Activated CD8-positive, alpha-beta memory T cell treated with anti-CD3 and anti-CD28 coated beads for 48 hours (primary cell): Measurements from ENCODE around the gene UNC5C.

Experiments
- DNase-seq, 3 experiments: peaks; one replicate each; pipeline ENCODE4 v3.0.0-alpha.2; 2020; ENCODE audit warnings: low read depth in 2 of 3, low spot score in 2 of 3

Gene UNC5C

GRCh38 chr4:95272797-95273196, 276.0 kb downstream of the UNC5C start:
- DNase-seq, result no peak

DNA sequence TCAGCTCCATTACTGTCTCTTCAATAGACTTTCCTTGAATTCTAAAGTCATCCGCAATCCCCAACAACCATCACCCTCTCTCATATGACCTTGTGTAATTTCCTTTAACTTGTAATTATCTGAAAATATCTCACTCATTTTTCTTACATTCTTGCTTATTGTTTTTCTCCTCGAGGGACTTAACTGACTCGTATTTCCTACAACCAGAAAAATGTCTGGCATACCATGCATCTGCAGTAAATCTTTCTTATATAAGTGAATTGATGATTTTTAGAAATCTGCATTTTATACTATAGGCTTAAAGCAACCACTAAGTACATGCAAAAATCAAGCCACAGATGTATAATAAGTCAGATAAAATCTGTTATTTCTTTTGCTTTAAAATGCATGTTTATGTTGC, 276.7 kb downstream of the UNC5C start:
- DNase-seq, result no peak

DNA sequence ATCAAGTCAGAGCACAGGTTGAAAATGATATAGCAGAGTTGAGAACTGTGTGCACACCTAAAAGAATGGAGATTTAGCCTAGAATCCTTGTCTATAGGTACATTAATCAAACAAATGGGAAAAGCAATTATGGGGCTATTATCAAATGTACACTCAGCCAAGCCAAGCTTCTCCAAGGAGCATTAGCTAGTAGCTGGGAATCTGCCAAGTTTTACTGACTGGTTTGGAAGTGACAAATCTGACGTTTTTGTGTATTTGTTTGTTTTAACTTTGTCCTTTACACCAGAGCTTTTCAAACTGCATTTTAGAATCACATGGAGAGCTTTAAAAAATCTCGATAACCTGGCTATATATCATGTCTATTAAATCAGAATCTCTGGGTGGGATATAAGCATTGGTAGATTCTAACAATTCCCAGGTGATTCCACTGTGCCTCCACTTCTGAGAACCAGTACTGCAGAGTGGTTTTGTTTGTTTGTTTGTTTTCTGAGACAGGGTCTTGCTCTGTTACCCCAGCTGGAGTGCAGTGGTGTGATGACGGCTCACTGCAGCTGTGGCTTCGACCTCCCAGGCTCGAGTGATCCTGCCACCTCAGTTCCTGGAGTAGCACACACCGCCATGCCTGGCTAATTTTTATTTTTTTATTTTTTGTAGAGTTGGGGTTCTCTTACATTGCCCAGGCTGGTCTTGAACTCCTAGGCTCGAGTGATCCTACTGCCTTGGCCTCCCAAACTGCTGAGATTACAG, 279.8 kb downstream of the UNC5C start:
- no peak for DNase-seq

GRCh38 chr4:95267081-95267480, 281.7 kb downstream of the UNC5C start:
- no peak for DNase-seq

GRCh38 chr4:95265814-95266740, 282.7 kb downstream of the UNC5C start:
- DNase-seq, result no peak

DNA sequence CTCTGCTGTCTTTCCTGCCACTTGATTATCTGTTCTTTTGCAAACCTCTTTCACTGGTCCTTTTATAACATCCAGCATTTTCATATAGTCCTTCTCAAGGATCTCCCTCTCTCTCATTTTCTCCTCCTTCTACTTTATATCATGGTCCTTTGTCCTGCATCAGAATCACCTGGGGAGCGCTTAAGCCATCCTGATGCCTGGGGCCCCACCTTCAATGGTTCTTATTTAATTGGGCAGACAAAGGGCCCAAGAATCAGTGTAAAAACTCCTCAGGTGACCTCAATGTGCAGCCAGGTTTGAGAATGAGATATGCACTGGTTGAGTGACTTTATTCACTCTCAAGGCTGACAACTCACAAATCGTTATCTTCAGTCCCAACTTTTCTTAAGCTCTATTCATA, 283.9 kb downstream of the UNC5C start:
- no peak for DNase-seq

- no peak for DNase-seq
Observed at GRCh38 chr4:95263960-95264359, 284.8 kb downstream of the UNC5C start.

- DNase-seq, result no peak
Observed at GRCh38 chr4:95263391-95263790, 285.4 kb downstream of the UNC5C start.

DNA sequence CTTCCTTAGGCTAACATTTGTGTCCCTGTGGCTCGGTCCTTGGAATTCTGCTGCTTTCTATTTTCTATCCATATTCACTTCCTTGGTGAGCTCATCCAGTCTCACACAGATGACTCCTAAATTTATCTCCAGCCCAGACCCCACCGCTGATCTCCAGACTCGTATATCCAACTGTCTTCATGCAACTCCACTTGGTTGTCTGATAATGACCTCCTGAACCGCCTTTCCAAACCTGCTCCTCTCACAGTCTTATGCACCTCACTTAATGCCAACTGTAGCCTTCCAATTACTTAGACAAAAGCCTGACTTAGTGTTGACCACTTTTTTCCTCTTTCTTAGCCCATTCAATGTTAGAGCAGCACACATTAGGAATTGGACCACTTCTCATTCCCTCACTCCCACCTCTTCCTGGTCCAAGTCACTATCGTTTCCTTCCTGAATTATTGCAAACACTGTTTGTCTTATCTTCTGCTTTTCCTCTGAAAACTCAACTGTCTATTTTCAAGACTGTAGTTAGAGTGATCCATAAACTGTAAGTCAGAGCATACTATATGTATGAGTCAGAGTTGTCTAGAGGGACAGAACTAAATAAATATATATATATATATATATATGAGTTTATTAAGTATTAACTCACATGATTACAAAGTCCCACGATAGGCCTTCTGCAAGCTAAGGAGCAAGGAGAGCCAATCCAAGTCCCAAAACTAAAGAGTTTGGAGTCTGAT, 292.5 kb downstream of the UNC5C start:
- no peak for DNase-seq

DNA sequence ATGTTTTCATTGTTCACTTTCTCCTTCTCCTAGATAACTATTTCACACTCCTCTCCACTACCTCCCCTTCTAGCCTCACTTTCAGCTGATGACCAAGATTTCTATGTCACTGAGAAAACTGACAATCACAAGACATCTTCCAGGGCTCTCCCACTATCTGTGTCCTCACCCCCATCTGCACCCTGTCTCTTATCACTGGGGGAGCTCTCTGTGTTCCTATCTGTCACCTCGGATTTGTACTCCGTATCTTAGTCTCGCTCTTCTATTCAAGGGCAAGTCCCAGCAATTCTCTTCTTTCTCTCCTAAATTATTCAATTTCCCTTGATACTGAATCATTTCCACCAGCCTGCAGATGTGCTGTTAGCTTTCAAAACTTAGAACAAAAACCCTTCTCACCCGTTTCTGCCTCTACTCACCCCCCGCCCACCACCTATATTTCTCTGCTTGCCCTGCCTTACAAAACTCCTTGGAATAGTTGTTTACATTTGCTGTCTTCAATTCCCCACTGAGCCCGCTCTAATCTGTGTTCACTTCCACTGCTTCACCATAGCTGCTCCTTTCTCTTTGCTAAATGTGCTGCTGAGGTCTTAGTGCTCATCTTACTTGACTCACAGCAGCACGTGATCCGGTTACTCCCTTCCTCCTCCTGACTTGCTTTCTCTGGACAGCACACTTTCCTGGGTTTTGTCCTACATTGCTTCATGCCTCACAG, 293.2 kb downstream of the UNC5C start:
- no peak for DNase-seq

DNA sequence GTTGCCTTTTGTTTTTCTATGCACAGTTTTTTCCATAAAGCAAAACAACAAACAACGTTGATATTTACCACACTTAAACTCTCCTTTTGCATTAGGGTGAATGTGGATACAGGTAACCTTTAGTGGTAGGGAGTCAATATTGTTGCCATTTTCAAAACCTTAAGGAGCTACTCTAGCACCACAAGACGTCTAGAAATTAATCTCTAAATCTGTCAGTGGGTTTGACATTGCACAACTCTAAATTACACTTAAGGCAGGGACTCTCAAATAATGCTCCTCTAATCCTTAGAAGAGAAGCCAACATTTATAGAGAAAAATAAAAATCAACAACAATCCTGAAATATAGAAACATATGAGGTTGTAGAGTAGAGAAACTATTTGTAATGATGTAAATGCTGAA, 297.2 kb downstream of the UNC5C start:
- DNase-seq, result no peak

DNA sequence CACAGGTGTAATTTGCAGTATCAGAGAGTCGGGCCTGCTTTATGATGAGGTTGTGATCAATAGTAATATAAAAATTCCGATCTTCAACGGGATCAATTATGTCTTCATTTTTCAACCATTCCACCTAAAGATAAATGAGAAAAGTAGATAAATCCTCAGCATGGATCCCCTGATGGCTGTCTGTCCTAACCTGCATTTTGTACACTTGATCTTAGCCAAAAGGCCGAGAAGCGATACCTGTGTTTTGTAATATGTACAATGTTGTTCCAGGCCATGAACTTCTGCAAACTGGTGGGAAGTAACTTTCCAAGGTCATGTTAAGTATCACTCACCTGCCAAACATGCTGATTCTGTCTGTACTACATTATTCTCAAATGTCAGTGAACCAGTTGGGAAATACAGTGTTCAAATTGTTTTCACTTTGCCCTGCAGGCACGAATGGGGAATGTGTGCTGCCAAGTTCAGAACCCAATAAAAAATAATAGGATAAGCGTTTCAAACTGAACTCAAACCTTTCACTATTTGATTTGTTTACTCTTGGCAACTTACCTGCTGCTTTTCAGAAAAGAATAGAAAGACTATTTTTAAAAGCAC, 298.1 kb downstream of the UNC5C start:
- DNase-seq, result no peak

DNA sequence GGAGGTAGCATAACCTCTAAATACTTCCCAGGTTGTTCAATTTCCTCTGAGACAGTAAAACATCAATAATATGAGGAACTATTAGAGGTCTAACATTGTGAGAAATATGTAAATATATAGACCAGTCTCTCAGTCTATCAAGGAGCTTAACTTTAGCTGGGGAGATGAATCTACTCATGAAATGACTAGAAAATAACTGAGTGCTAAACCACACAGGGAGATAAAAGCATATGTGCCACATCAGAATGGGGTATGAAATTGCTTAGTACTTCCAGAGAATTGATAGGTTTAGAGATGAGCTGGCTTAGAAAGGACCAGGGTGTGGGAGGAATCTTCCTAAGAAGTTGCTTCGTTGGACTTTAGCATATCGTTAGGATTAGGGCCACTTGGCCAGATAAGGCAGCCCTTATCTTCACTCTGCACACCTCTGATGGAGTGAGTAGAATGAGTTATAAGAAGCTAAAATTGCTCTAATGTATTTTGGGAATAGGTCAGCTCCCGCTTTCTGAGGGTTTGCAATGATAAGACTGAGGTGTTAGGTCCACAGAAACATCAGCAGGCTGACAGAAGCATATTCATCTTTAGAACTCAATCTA, 299.2 kb downstream of the UNC5C start:
- DNase-seq, result no peak

DNA sequence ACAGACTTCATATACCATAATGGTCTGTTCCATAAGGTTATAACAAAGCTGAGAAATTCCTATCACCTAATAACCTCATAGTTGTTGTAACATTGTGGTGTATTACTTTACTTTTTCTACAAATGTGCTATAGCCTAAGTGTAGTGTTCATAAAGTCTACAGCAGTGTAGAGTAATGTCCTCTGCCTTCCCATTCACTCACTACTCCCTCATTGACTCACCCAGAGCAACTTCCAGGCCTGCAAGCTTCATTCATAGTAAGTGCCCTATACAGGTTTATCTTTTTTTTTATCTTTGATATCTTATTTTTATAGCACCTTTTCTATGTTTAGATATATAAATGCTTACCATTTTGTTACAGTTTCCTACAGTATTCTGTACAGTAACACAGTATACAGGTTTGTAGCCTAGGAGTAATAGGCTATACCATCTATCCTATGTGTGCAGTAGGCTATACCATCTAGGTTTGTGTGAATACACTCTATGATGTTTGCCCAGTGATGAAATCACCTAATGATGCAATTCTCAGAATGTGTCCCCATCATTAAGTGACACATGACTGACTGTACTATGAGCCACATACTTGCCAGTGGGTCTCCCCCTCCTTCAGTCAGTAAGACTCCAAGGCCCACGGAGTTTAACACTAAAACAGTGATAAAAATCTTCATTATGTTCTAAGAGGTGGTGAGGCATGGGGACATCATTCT, 299.9 kb downstream of the UNC5C start:
- no peak for DNase-seq

DNA sequence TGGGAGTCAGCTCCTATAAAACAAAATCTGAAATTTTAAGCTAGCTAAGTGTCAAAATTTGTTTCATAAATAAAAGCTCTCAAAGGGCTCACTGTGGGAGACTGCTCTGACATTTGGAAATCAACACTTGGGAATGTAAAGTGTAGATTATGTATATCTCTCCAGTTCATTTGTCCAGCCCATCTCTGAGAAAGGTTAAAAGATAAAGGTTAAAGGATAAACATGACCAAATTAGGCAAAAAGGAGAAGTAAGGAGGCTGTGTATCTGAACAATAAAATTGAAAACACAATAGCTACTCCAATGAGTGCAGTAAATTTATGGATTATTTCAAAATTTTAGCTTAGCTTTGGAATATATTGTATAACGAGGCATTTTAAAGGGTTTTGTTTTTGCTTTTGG, 304.9 kb downstream of the UNC5C start:
- DNase-seq, result no peak

GRCh38 chr4:95238554-95238953, 310.2 kb downstream of the UNC5C start:
- no peak for DNase-seq

GRCh38 chr4:95232358-95233156, 316.2 kb downstream of the UNC5C start:
- no peak for DNase-seq

GRCh38 chr4:95231681-95232080, 317.1 kb downstream of the UNC5C start:
- DNase-seq, result no peak

GRCh38 chr4:95225849-95226248, 322.9 kb downstream of the UNC5C start:
- no peak for DNase-seq
